NCI-H2196 (cell line): Measurements from ENCODE around the gene HTR2A.

Experiments
- DNase-seq: peaks from one replicate; lab custom pipeline; 2025; ENCODE audit not compliant: unreplicated experiment; lab: John Stamatoyannopoulos, UW

The HTR2A gene

GRCh38 chr13:46871557-46871956, 25.3 kb downstream of the HTR2A start:
- no peak for DNase-seq

- no peak for DNase-seq
Observed at GRCh38 chr13:46868091-46868490, 28.8 kb downstream of the HTR2A start.

- no peak for DNase-seq
Observed at GRCh38 chr13:46866150-46866549, 30.7 kb downstream of the HTR2A start.

- no peak for DNase-seq
Observed at GRCh38 chr13:46864941-46865340, 31.9 kb downstream of the HTR2A start.

- no peak for DNase-seq
Observed at GRCh38 chr13:46861959-46862358, 34.9 kb downstream of the HTR2A start.

GRCh38 chr13:46860722-46861121, 36.1 kb downstream of the HTR2A start:
- DNase-seq, result no peak

GRCh38 chr13:46858776-46859175, 38.1 kb downstream of the HTR2A start:
- no peak for DNase-seq

- DNase-seq, result no peak
Observed at GRCh38 chr13:46858163-46858562, 38.7 kb downstream of the HTR2A start.

GRCh38 chr13:46855664-46856063, 41.2 kb downstream of the HTR2A start:
- no peak for DNase-seq

GRCh38 chr13:46855166-46855565, 41.7 kb downstream of the HTR2A start:
- no peak for DNase-seq

- no peak for DNase-seq
Observed at GRCh38 chr13:46852168-46852567, 44.7 kb downstream of the HTR2A start.

GRCh38 chr13:46850214-46850613, 46.6 kb downstream of the HTR2A start:
- no peak for DNase-seq

- DNase-seq, result no peak
Observed at GRCh38 chr13:46846726-46847125, 50.1 kb downstream of the HTR2A start.

GRCh38 chr13:46845146-46845545, 51.7 kb downstream of the HTR2A start:
- no peak for DNase-seq

GRCh38 chr13:46844431-46844830, 52.4 kb downstream of the HTR2A start:
- DNase-seq, result no peak

- no peak for DNase-seq
Observed at GRCh38 chr13:46839399-46839798, 57.5 kb downstream of the HTR2A start.

- DNase-seq, result no peak
Observed at GRCh38 chr13:46834657-46835056, 62.2 kb downstream of the HTR2A start.

GRCh38 chr13:46831588-46832194, 65.2 kb downstream of the HTR2A start:
- peak; percentile 25 for DNase-seq

- no peak for DNase-seq
Observed at GRCh38 chr13:46830405-46831005, 66.3 kb downstream of the HTR2A start.

- no peak for DNase-seq
Observed at GRCh38 chr13:46822551-46822950, 74.3 kb downstream of the HTR2A start.

GRCh38 chr13:46817838-46818476, 78.9 kb downstream of the HTR2A start:
- no peak for DNase-seq

- DNase-seq, result no peak
Observed at GRCh38 chr13:46817095-46817494, 79.8 kb downstream of the HTR2A start.

- DNase-seq, result no peak
Observed at GRCh38 chr13:46816371-46816770, 80.5 kb downstream of the HTR2A start.
